Liver (tissue), 3 donors: ENCODE measurements around the gene OR11H7.

ENCODE experiments used
- ATF3 ChIP-seq: IDR thresholded peaks from 2 replicates; pipeline ENCODE4 v1.6.1; 2016; ENCODE audit warnings: antibody characterized with exemption
- CTCF ChIP-seq: fragments of 150-350 bp; IDR thresholded peaks from 2 replicates; pipeline ENCODE4 v1.5.1; 2017; ENCODE audit warnings: improper control_type of control experiment, low read depth, low read length; ENCODE audit not compliant: missing input control
- EGR1 ChIP-seq, 2 donors: IDR thresholded peaks; 2 replicates each; pipeline ENCODE4 v1.6.1; 2016 to 2018; ENCODE audit warnings: antibody characterized with exemption in 2 of 2, low read depth in 2 of 2
- FOXA1 ChIP-seq: IDR thresholded peaks from 2 replicates; pipeline ENCODE4 v1.6.1; 2016; ENCODE audit warnings: antibody characterized with exemption
- GABPA ChIP-seq, 2 donors: IDR thresholded peaks in 1 of 2; conservative IDR thresholded peaks in 1 of 2; 2 replicates each; pipeline ENCODE4 v1.6.1; 2016; ENCODE audit warnings: antibody characterized with exemption in 2 of 2, mild to moderate bottlenecking in 1 of 2, moderate library complexity in 1 of 2
- JUND ChIP-seq, 2 donors: IDR thresholded peaks; 2 replicates each; pipeline ENCODE4 v1.6.1; 2016; ENCODE audit warnings: antibody characterized with exemption in 2 of 2
- MAX ChIP-seq: IDR thresholded peaks from 2 replicates; pipeline ENCODE4 v1.6.1; 2016; ENCODE audit warnings: antibody characterized with exemption
- RAD21 ChIP-seq, 2 donors: IDR thresholded peaks; 2 replicates each; pipeline ENCODE4 v1.6.1; 2016; ENCODE audit warnings: antibody characterized with exemption in 2 of 2, mild to moderate bottlenecking in 2 of 2
- REST ChIP-seq: IDR thresholded peaks from 2 replicates; pipeline ENCODE4 v1.6.1; 2016; ENCODE audit warnings: antibody characterized with exemption, mild to moderate bottlenecking
- RXRA ChIP-seq, 2 donors: IDR thresholded peaks; 2 replicates each; pipeline ENCODE4 v1.6.1; 2017 to 2018; ENCODE audit warnings: antibody characterized with exemption in 2 of 2, mild to moderate bottlenecking in 1 of 2
- SP1 ChIP-seq: IDR thresholded peaks from 2 replicates; pipeline ENCODE4 v1.6.1; 2018; ENCODE audit warnings: antibody characterized with exemption, mild to moderate bottlenecking
- TAF1 ChIP-seq: conservative IDR thresholded peaks from 2 replicates; pipeline ENCODE4 v1.6.1; 2016; ENCODE audit warnings: antibody characterized with exemption, mild to moderate bottlenecking
- YY1 ChIP-seq: IDR thresholded peaks from 2 replicates; pipeline ENCODE4 v1.6.1; 2016; ENCODE audit warnings: antibody characterized with exemption, mild to moderate bottlenecking
- TF ChIP-seq, protein P1 (sequence below): IDR thresholded peaks from 2 replicates; pipeline ENCODE4 v1.6.1; 2016; ENCODE audit warnings: antibody characterized with exemption
- donor health status: healthy.
- donor health status: healthy.

- no peak for TF ChIP-seq CTCF
- TF ChIP-seq, protein P1, sequence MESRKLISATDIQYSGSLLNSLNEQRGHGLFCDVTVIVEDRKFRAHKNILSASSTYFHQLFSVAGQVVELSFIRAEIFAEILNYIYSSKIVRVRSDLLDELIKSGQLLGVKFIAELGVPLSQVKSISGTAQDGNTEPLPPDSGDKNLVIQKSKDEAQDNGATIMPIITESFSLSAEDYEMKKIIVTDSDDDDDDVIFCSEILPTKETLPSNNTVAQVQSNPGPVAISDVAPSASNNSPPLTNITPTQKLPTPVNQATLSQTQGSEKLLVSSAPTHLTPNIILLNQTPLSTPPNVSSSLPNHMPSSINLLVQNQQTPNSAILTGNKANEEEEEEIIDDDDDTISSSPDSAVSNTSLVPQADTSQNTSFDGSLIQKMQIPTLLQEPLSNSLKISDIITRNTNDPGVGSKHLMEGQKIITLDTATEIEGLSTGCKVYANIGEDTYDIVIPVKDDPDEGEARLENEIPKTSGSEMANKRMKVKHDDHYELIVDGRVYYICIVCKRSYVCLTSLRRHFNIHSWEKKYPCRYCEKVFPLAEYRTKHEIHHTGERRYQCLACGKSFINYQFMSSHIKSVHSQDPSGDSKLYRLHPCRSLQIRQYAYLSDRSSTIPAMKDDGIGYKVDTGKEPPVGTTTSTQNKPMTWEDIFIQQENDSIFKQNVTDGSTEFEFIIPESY: no peak
- TF ChIP-seq MAX: no peak
- TF ChIP-seq RAD21 (IDR thresholded peaks at IDR 0.05): no peak
- TF ChIP-seq ATF3: no peak
- no peak for TF ChIP-seq YY1
- TF ChIP-seq JUND (IDR thresholded peaks at IDR 0.05): no peak
- no peak for TF ChIP-seq SP1
- no peak for TF ChIP-seq EGR1 (IDR thresholded peaks at IDR 0.05; ENCODE audit: low read depth in 2 of 2)
- TF ChIP-seq REST: no peak
- TF ChIP-seq RXRA (IDR thresholded peaks at IDR 0.05): no peak
- TF ChIP-seq TAF1: no peak
- no peak for TF ChIP-seq GABPA (IDR thresholded peaks at IDR 0.05 in 1 of 2, conservative IDR thresholded peaks at IDR 0.05 in 1 of 2)
- TF ChIP-seq FOXA1: no peak
Observed at GRCh38 chr14:20197459-20197858, 31.3 kb upstream of the OR11H7 start.
